HCT116 (cell line): ENCODE data around the gene RANGAP1.

ENCODE experiments used
- ATF3 ChIP-seq: IDR thresholded peaks from 2 replicates; pipeline ENCODE4 v1.6.1; 2012
- CTCF ChIP-seq, 3 experiments: fragments of 200-600 bp in 1 of 3; sonication (generic) in 1 of 3; IDR thresholded peaks in 2 of 3; conservative IDR thresholded peaks in 1 of 3; 2 replicates each; pipeline ENCODE4 v1.5.1; 2012 to 2017; ENCODE audit warnings: low read depth in 2 of 3, low read length in 2 of 3, antibody characterized with exemption in 1 of 3, borderline replicate concordance in 1 of 3, control low read depth in 1 of 3, mild to moderate bottlenecking in 1 of 3, mixed read lengths in 1 of 3, mixed run types in 1 of 3, moderate library complexity in 1 of 3; ENCODE audit not compliant: insufficient read depth in 1 of 3
- ELF1 ChIP-seq: IDR thresholded peaks from 2 replicates; pipeline ENCODE4 v1.6.1; 2012; ENCODE audit warnings: low read depth, borderline replicate concordance
- EZH2 ChIP-seq: fragments of 200-600 bp; sonication (generic); IDR thresholded peaks from 2 replicates; pipeline ENCODE4 v1.6.1; 2017; ENCODE audit warnings: antibody characterized with exemption, mixed run types
- JUND ChIP-seq: IDR thresholded peaks from 2 replicates; pipeline ENCODE4 v1.6.1; 2012
- POLR2A ChIP-seq: IDR thresholded peaks from 2 replicates; pipeline ENCODE4 v1.7.0; 2011; ENCODE audit warnings: borderline replicate concordance; ENCODE audit not compliant: insufficient read depth, insufficient read length; ENCODE audit errors: extremely low read depth

- TF ChIP-seq CTCF (IDR thresholded peaks at IDR 0.05 in 2 of 3, conservative IDR thresholded peaks at IDR 0.05 in 1 of 3; ENCODE audit: borderline replicate concordance in 1 of 3, insufficient read depth in 1 of 3, low read depth in 2 of 3, low read length in 2 of 3) (no peak), POLR2A (no peak), EZH2 (no peak), ATF3 (no peak), JUND (no peak), ELF1 (no peak)
Measured at GRCh38 chr22:41289671-41290070, 3.7 kb upstream of the RANGAP1 start.
